Smooth muscle cell (in vitro differentiated cells): Measurements from ENCODE around the gene ZGPAT. TPM values are rescaled to one million over a fixed set of nuclear protein-coding genes. Genes with fewer than 3 reads are reported as not detected.

Source experiments
- DNase-seq: peaks from one replicate; lab custom pipeline; 2025; ENCODE audit not compliant: unreplicated experiment; lab: John Stamatoyannopoulos, UW
- H2AFZ ChIP-seq: fragments of 200-600 bp; sonication (generic); 2 replicates; pipeline ENCODE4 v1.6.0; 2016; ENCODE audit warnings: antibody characterized with exemption, low read depth, mild to moderate bottlenecking
- H3F3A ChIP-seq: fragments of 200-600 bp; sonication (generic); 2 replicates; pipeline ENCODE4 v1.6.0; 2017; ENCODE audit warnings: antibody characterized with exemption, low read depth
- H3K27ac ChIP-seq: fragments of 200-600 bp; sonication (generic); 2 replicates; pipeline ENCODE4 v1.5.1; 2016; ENCODE audit warnings: low read depth, mild to moderate bottlenecking
- H3K27me3 ChIP-seq: fragments of 200-600 bp; sonication (generic); 2 replicates; pipeline ENCODE4 v1.6.1; 2016; ENCODE audit warnings: low read depth, mild to moderate bottlenecking
- H3K36me3 ChIP-seq: fragments of 200-600 bp; sonication (generic); 2 replicates; pipeline ENCODE4 v1.5.1; 2016; ENCODE audit warnings: low read depth
- H3K4me1 ChIP-seq: fragments of 200-600 bp; sonication (generic); 2 replicates; pipeline ENCODE4 v1.5.1; 2016; ENCODE audit warnings: low read depth
- H3K4me2 ChIP-seq: fragments of 200-600 bp; sonication (generic); 2 replicates; pipeline ENCODE4 v1.6.0; 2016; ENCODE audit warnings: mild to moderate bottlenecking
- H3K4me3 ChIP-seq: fragments of 200-600 bp; sonication (generic); 2 replicates; pipeline ENCODE4 v1.5.1; 2016; ENCODE audit warnings: mild to moderate bottlenecking
- H3K79me2 ChIP-seq: fragments of 200-600 bp; sonication (generic); 2 replicates; pipeline ENCODE4 v1.6.0; 2016; ENCODE audit warnings: low read depth, mild to moderate bottlenecking
- H3K9ac ChIP-seq: fragments of 200-600 bp; sonication (generic); 2 replicates; pipeline ENCODE4 v1.6.0; 2016; ENCODE audit warnings: low read depth
- H3K9me3 ChIP-seq: fragments of 200-600 bp; sonication (generic); replicated peaks from 2 replicates; pipeline ENCODE4 v1.5.1; 2016; ENCODE audit warnings: low read depth
- H4K20me1 ChIP-seq: fragments of 200-600 bp; sonication (generic); 2 replicates; pipeline ENCODE4 v1.6.0; 2016; ENCODE audit warnings: low read depth
- CTCF ChIP-seq: fragments of 200-600 bp; sonication (generic); IDR thresholded peaks from 2 replicates; pipeline ENCODE4 v1.5.1; 2017; ENCODE audit warnings: borderline replicate concordance, mild to moderate bottlenecking, antibody characterized with exemption; ENCODE audit not compliant: insufficient read depth, poor library complexity, severe bottlenecking
- WGBS: methylation state at CpG from one replicate; pipeline ENCODE4 v1.1.7; 2016; ENCODE audit warnings: low lambda C conversion rate; 5-methylcytosine and 5-hydroxymethylcytosine counted together
- polyA plus RNA-seq: library from polyadenylated mRNA; unstranded; fragments of >200 nt; fragmentation: Nextera tagmentation; extraction: Ambion mirVana; gene quantifications from 2 replicates; pipeline ENCODE4 v1.2.1, GENCODE V29; 2016
- total RNA-seq: library from RNA; depleted of rRNA; stranded (reverse); fragments of >200 nt; gene quantifications from 2 replicates; pipeline ENCODE4 v1.2.3, GENCODE V29; 2014

The ZGPAT gene
- total and polyA plus RNA-seq, 2 experiments from 2014 or later, result 13.8 to 32.3 TPM

- no peak overlapping the region for H3K4me3 ChIP-seq
- no peak overlapping the region for H3K9ac ChIP-seq
- no peaks in the 10 kb centered on the region for H4K20me1 ChIP-seq
- DNase-seq, result no peak
- H3K9me3 ChIP-seq, result no peaks in the 10 kb centered on the region
- no peak for TF ChIP-seq CTCF
- H3K4me2 ChIP-seq, result no peak overlapping the region
- no peaks in the 10 kb centered on the region for H3K27me3 ChIP-seq
- peaks cover 6% of the 10 kb centered on the region for H3F3A ChIP-seq
- no peak overlapping the region for H2AFZ ChIP-seq
- 92% methylated on average over 36 of the region's 38 CpGs for WGBS
- H3K4me1 ChIP-seq, result no peaks in the 10 kb centered on the region
- no peaks in the 10 kb centered on the region for H3K36me3 ChIP-seq
- H3K27ac ChIP-seq, result no peak overlapping the region
- no peaks in the 10 kb centered on the region for H3K79me2 ChIP-seq
Measured at GRCh38 chr20:63678667-63679465, 29.0 kb upstream of the ZGPAT start.

- Histone ChIP-seq H3K4me1 (no peaks in the 10 kb centered on the region), H3K9me3 (no peaks in the 10 kb centered on the region), H3K36me3 (no peaks in the 10 kb centered on the region), H4K20me1 (no peaks in the 10 kb centered on the region), H2AFZ (no peak overlapping the region), H3K4me3 (no peak overlapping the region), H3F3A (peaks cover 6% of the 10 kb centered on the region), H3K79me2 (no peaks in the 10 kb centered on the region), H3K27me3 (no peaks in the 10 kb centered on the region), H3K27ac (no peak overlapping the region), H3K4me2 (no peak overlapping the region), H3K9ac (no peak overlapping the region)
- no peak for TF ChIP-seq CTCF
- no peak for DNase-seq
- 96% methylated on average over 19 of the region's 19 CpGs for WGBS
Measured at GRCh38 chr20:63679799-63680305, 28.0 kb upstream of the ZGPAT start.

- 97% methylated on average over 13 of the region's 13 CpGs for WGBS
Measured at GRCh38 chr20:63680427-63680826, 27.4 kb upstream of the ZGPAT start.

More at GRCh38 chr20:63680427-63680826, 27.4 kb upstream of the ZGPAT start:
- Histone ChIP-seq H3K4me3 (no peak overlapping the region), H3K27me3 (no peaks in the 10 kb centered on the region), H4K20me1 (no peaks in the 10 kb centered on the region), H3K9ac (no peak overlapping the region), H3K79me2 (no peaks in the 10 kb centered on the region), H3K36me3 (no peaks in the 10 kb centered on the region), H3F3A (peaks cover 6% of the 10 kb centered on the region), H3K9me3 (no peaks in the 10 kb centered on the region), H3K4me2 (no peak overlapping the region), H3K4me1 (no peaks in the 10 kb centered on the region), H2AFZ (no peak overlapping the region), H3K27ac (no peak overlapping the region)
- no peak for DNase-seq
- TF ChIP-seq CTCF, result no peak
